MM.1S (cell line): ENCODE measurements around the gene MYBL2.
A peak's percentile ranks its signal among the peaks of the same experiment; 100 is the strongest.

Experiments
- DNase-seq: peaks from one replicate; pipeline ENCODE4 v3.0.0-alpha.2; 2015
- H2AFZ ChIP-seq: fragments of 300-600 bp; sonication (generic); 2 replicates; pipeline ENCODE4 v1.6.0; 2016; ENCODE audit warnings: antibody characterized with exemption, low read length
- H3F3A ChIP-seq: fragments of 300-600 bp; sonication (generic); 2 replicates; pipeline ENCODE4 v1.6.1; 2016; ENCODE audit warnings: mild to moderate bottlenecking, antibody characterized with exemption, low read length, moderate library complexity, mixed read lengths; ENCODE audit not compliant: insufficient read depth
- H3K27ac ChIP-seq: fragments of 300-600 bp; sonication (generic); 2 replicates; pipeline ENCODE4 v1.5.1; 2016; ENCODE audit warnings: mild to moderate bottlenecking, low read length
- H3K27me3 ChIP-seq: fragments of 300-600 bp; sonication (generic); replicated peaks from 2 replicates; pipeline ENCODE4 v1.6.0; 2016; ENCODE audit warnings: low read length; ENCODE audit not compliant: insufficient read depth
- H3K36me3 ChIP-seq: fragments of 300-600 bp; sonication (generic); replicated peaks from 2 replicates; pipeline ENCODE4 v1.6.1; 2016; ENCODE audit warnings: mild to moderate bottlenecking, low read length, mixed read lengths; ENCODE audit not compliant: insufficient read depth
- H3K4me1 ChIP-seq: fragments of 300-600 bp; sonication (generic); 2 replicates; pipeline ENCODE4 v1.6.1; 2016; ENCODE audit warnings: low read length, mixed read lengths
- H3K4me2 ChIP-seq: fragments of 300-600 bp; sonication (generic); 2 replicates; pipeline ENCODE4 v1.6.0; 2016; ENCODE audit warnings: low read depth, low read length
- H3K4me3 ChIP-seq: fragments of 300-600 bp; sonication (generic); 2 replicates; pipeline ENCODE4 v1.5.1; 2016; ENCODE audit warnings: low read length, mixed read lengths
- H3K79me2 ChIP-seq: fragments of 300-600 bp; sonication (generic); 2 replicates; pipeline ENCODE4 v1.6.1; 2016; ENCODE audit warnings: mixed run types, low read length, mixed read lengths
- H3K9ac ChIP-seq: fragments of 300-600 bp; sonication (generic); 2 replicates; pipeline ENCODE4 v1.6.1; 2016; ENCODE audit warnings: low read length, mixed read lengths
- H3K9me2 ChIP-seq: fragments of 300-600 bp; sonication (generic); replicated peaks from 2 replicates; pipeline ENCODE4 v1.6.1; 2016; ENCODE audit warnings: mild to moderate bottlenecking, low read length, mixed read lengths; ENCODE audit not compliant: insufficient read depth
- H3K9me3 ChIP-seq: fragments of 300-600 bp; sonication (generic); replicated peaks from 2 replicates; pipeline ENCODE4 v1.6.1; 2016; ENCODE audit warnings: mild to moderate bottlenecking, low read length, mixed read lengths; ENCODE audit not compliant: insufficient read depth
- H4K20me1 ChIP-seq: fragments of 300-600 bp; sonication (generic); 2 replicates; pipeline ENCODE4 v1.6.1; 2016; ENCODE audit warnings: mild to moderate bottlenecking, low read length, moderate library complexity, mixed read lengths; ENCODE audit not compliant: insufficient read depth
- EZH2 ChIP-seq: fragments of 300-600 bp; sonication (generic); optimal IDR thresholded peaks from 2 replicates; pipeline ENCODE3; 2017; ENCODE audit warnings: low read depth, mild to moderate bottlenecking, antibody characterized with exemption, low read length, mixed read lengths
- EZH2phosphoT487 ChIP-seq: fragments of 300-600 bp; sonication (generic); IDR thresholded peaks from 2 replicates; pipeline ENCODE4 v1.6.1; 2018; ENCODE audit warnings: antibody characterized with exemption, low read length
- TF ChIP-seq, protein P1 (sequence below): fragments of 300-600 bp; sonication (generic); IDR thresholded peaks from 2 replicates; pipeline ENCODE4 v1.5.1; 2016; ENCODE audit warnings: antibody characterized with exemption, low read length, mixed read lengths

MYBL2 gene

DNA sequence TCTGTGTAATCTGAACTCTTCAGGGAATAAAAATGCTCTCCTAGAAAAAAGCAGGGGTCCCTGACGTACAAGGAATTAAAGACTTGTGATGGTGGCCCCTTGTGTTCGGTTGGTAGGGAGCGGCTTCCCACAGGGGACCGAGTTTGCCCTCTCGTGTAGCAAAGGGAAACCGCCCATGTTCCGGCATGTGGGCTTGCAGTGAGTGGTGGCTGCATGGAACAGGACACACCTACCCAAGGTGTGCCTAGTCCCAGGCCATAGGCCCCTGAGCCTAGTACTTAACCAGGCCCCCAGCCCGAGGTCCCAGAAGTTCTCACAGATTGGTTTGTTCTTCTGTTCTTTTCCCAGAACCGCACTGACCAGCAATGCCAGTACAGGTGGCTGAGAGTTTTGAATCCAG is 15.5 kb downstream of the MYBL2 start:
- Histone ChIP-seq H3K36me3 (0 out of 2 replicates have a peak, but pooled peaks cover 3% of the 10 kb centered on the region), H3K27me3 (no peaks in the 10 kb centered on the region), H2AFZ (no peak overlapping the region), H3K79me2 (peaks cover 53% of the 10 kb centered on the region), H3K9me3 (no peaks in the 10 kb centered on the region), H3K9ac (peak overlapping the region; percentile 98), H3K4me3 (peak overlapping the region; percentile 14), H3K4me2 (peak overlapping the region; percentile 95), H3F3A (peaks cover 37% of the 10 kb centered on the region), H4K20me1 (no peaks in the 10 kb centered on the region), H3K9me2 (no peaks in the 10 kb centered on the region), H3K4me1 (peaks cover 39% of the 10 kb centered on the region), H3K27ac (peak overlapping the region; percentile 98)
- TF ChIP-seq EZH2phosphoT487, result no peak
- TF ChIP-seq EZH2, result no peak
- TF ChIP-seq, protein P1, sequence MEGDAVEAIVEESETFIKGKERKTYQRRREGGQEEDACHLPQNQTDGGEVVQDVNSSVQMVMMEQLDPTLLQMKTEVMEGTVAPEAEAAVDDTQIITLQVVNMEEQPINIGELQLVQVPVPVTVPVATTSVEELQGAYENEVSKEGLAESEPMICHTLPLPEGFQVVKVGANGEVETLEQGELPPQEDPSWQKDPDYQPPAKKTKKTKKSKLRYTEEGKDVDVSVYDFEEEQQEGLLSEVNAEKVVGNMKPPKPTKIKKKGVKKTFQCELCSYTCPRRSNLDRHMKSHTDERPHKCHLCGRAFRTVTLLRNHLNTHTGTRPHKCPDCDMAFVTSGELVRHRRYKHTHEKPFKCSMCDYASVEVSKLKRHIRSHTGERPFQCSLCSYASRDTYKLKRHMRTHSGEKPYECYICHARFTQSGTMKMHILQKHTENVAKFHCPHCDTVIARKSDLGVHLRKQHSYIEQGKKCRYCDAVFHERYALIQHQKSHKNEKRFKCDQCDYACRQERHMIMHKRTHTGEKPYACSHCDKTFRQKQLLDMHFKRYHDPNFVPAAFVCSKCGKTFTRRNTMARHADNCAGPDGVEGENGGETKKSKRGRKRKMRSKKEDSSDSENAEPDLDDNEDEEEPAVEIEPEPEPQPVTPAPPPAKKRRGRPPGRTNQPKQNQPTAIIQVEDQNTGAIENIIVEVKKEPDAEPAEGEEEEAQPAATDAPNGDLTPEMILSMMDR, result no peak
- peak; percentile 73 for DNase-seq

DNA sequence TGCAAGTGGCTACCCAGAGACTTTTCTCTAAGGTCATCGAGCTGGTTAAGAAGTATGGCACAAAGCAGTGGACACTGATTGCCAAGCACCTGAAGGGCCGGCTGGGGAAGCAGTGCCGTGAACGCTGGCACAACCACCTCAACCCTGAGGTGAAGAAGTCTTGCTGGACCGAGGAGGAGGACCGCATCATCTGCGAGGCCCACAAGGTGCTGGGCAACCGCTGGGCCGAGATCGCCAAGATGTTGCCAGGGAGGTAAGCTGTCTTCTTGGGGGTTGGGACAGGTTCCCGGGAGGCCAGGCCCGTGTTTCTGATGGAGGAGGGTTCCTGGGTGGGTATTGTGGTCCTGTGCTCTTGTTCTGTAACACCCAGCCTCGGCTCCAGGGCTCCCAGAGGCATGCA is 19.9 kb downstream of the MYBL2 start:
- Histone ChIP-seq H3K36me3 (0 out of 2 replicates have a peak, but pooled peaks cover 3% of the 10 kb centered on the region), H3K79me2 (peaks cover 52% of the 10 kb centered on the region)

DNA sequence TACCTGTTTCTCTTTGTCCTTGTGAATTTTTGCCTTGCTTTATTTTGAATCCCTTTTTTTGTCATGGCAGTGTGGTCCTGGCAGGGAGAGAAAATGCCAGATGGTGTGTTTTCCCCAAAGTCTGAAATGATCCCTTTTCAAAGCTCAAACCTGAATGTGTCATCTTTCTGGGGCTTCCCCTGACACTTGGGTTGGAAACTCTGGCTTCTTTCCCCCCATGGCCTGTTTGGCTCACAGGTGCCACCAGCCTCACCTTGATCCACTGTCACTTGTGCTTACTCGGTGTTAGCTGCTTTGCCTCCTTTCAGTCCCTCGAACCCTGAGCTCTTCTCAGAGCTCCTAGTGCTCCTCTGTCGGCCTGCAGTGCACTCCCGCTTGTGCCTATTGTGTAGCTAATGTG is 22.3 kb downstream of the MYBL2 start:
- DNase-seq, result no peak
- Histone ChIP-seq H4K20me1 (no peaks in the 10 kb centered on the region), H3K4me2 (no peak overlapping the region), H3K36me3 (peaks cover 4% of the 10 kb centered on the region; the same call in 1 of the 2 replicates), H3K4me3 (no peak overlapping the region), H3K27me3 (no peaks in the 10 kb centered on the region), H3K9ac (no peak overlapping the region), H3K4me1 (0 out of 2 replicates have a peak, but pooled peaks cover 6% of the 10 kb centered on the region), H3K9me2 (no peaks in the 10 kb centered on the region), H3K27ac (peak overlapping the region; percentile 7; the same call in 1 of the 2 replicates), H3K9me3 (no peaks in the 10 kb centered on the region), H3F3A (no peaks in the 10 kb centered on the region), H2AFZ (no peak overlapping the region), H3K79me2 (peaks cover 42% of the 10 kb centered on the region)
- TF ChIP-seq EZH2, result no peak
- TF ChIP-seq, protein P1, result no peak
- TF ChIP-seq EZH2phosphoT487, result no peak

More for the DNA sequence above, 19.9 kb downstream of the MYBL2 start:
- H4K20me1 ChIP-seq, result no peaks in the 10 kb centered on the region
- H3K9me3 ChIP-seq, result no peaks in the 10 kb centered on the region
- no peak for DNase-seq
- H3K27ac ChIP-seq, result no peak overlapping the region
- no peaks in the 10 kb centered on the region for H3K27me3 ChIP-seq
- no peak overlapping the region for H3K9ac ChIP-seq
- peaks cover 17% of the 10 kb centered on the region for H3K4me1 ChIP-seq
- H3K9me2 ChIP-seq, result no peaks in the 10 kb centered on the region
- H3F3A ChIP-seq, result peaks cover 11% of the 10 kb centered on the region
- no peak overlapping the region for H2AFZ ChIP-seq
- no peak overlapping the region for H3K4me3 ChIP-seq
- no peak overlapping the region for H3K4me2 ChIP-seq
- TF ChIP-seq EZH2phosphoT487 (no peak), EZH2 (no peak)
- TF ChIP-seq, protein P1, result no peak
